Fibroblast of villous mesenchyme (primary cell): Measurements from ENCODE around the gene DHRS7B. TPM values are rescaled to one million over a fixed set of nuclear protein-coding genes. Genes with fewer than 3 reads are reported as not detected.

Experiments used
- small RNA-seq: library from RNA; depleted of rRNA; stranded (forward); fragments of <200 nt; gene quantifications from one replicate; pipeline ENCODE3, GENCODE V24; 2012
- total RNA-seq: library from RNA; depleted of rRNA; stranded (reverse); fragments of >200 nt; gene quantifications from 2 replicates; pipeline ENCODE4 v1.2.3, GENCODE V29; 2012

Gene DHRS7B
- total RNA-seq, 1 donor = 15.1 TPM

Small RNA genes within 50 kb of the gene (small RNA-seq; reads per million reads assigned to genes)
- gene RN7SL426P = not detected

Other genes with a start within 250 kb of the DHRS7B start
- gene USP22, start 84.0 kb upstream of the DHRS7B start, total RNA-seq = 258 and 297 TPM in 2 replicates
- 19.6 and 21.6 TPM in 2 replicates for gene TMEM11, start 87.2 kb downstream of the DHRS7B start, total RNA-seq
- 2.6 and 3.0 TPM in 2 replicates for gene NATD1, start 126.4 kb downstream of the DHRS7B start, total RNA-seq
- gene MAP2K3, start 157.7 kb downstream of the DHRS7B start, total RNA-seq = 19.3 and 30.7 TPM in 2 replicates
- under 0.01 TPM in 2 replicates for gene KCNJ12, start 249.4 kb downstream of the DHRS7B start, total RNA-seq